Stomach (tissue), 4 donors: ENCODE measurements around the gene CABP1.
"Not testable (repeated sequence)": the region's sequence is repeated elsewhere in the genome, so short reads cannot be mapped to it uniquely, and the experiment has no call there.

Experiments used
- CTCF ChIP-seq, 7 experiments: fragments of 450-650 bp in 4 of 7; fragments of 200-600 bp in 3 of 7; sonication (generic) in 3 of 7; IDR thresholded peaks; one replicate each; pipeline ENCODE4 v1.5.1; 2016 to 2019; ENCODE audit warnings: antibody characterized with exemption in 7 of 7, control low read depth in 2 of 7, mild to moderate bottlenecking in 1 of 7
- EP300 ChIP-seq: sonication (generic); formaldehyde crosslinking; IDR thresholded peaks from one replicate; pipeline ENCODE4 v1.6.1; 2017; ENCODE audit warnings: antibody characterized with exemption
- POLR2A ChIP-seq, 4 donors: fragments of 450-650 bp; IDR thresholded peaks; one replicate each; pipeline ENCODE4 v1.6.1; 2016; ENCODE audit warnings: antibody characterized with exemption in 4 of 4, control low read depth in 2 of 4, mild to moderate bottlenecking in 1 of 4, moderate library complexity in 1 of 4
- POLR2AphosphoS5 ChIP-seq, 3 donors: sonication (generic); formaldehyde crosslinking; IDR thresholded peaks; one replicate each; pipeline ENCODE4 v1.6.1; 2016; ENCODE audit warnings: antibody characterized with exemption in 3 of 3

- not testable (repeated sequence) for TF ChIP-seq EP300; POLR2AphosphoS5 (IDR thresholded peaks at IDR 0.05); CTCF (IDR thresholded peaks at IDR 0.05); POLR2A (IDR thresholded peaks at IDR 0.05)
These were observed 29.8 kb downstream of the CABP1 start for GRCh38 chr12:120670237-120670636.
